K562 (cell line): Measurements from ENCODE around the gene CYP4F3. TPM values are rescaled to one million over a fixed set of nuclear protein-coding genes. Genes with fewer than 3 reads are reported as not detected.

Experiments used
- ATAC-seq: fragments of 200-7000 bp; cut with Tn5 transposase; 3 replicates; pipeline ENCODE4 v1.9.1; 2020; ENCODE audit warnings: moderate library complexity
- BruUV-seq: library from RNA; stranded (reverse); fragments of 400-500 nt; replicated peaks from 2 replicates; lab custom pipeline; 2021; lab: Mats Ljungman, UMichigan
- CTCF ChIA-PET: fragments of 300-600 bp; formaldehyde crosslinking; extraction: SDS; loops from one replicate; lab custom pipeline; 2021; ENCODE audit warnings: low intra/inter-chr PET ratio; lab: Yijun Ruan, JAX
- POLR2A ChIA-PET: fragments of 300-600, 350-650 bp; sonication (Branson Sonifier 250); formaldehyde crosslinking; extraction: SDS; loops from one replicate; lab custom pipeline; 2021; ENCODE audit warnings: antibody characterized with exemption, inconsistent platforms; lab: Yijun Ruan, JAX
- DNase-seq, 4 experiments: peaks; one replicate each; pipeline versions ENCODE4 v3.0.0 to v3.0.0-alpha.2; 2011 to 2018; ENCODE audit warnings: low spot score in 3 of 4, mixed read lengths in 3 of 4; ENCODE audit errors: extremely low read depth in 1 of 4
- FAIRE-seq: peaks from 2 replicates; lab custom pipeline; 2011; peaks lifted over from hg19 to GRCh38; lab: Jason Lieb, UNC
- H2AFZ ChIP-seq: 2 replicates; pipeline ENCODE4 v1.6.0; 2011; ENCODE audit warnings: low read depth, low read length, control low read depth, inconsistent platforms
- H3K27ac ChIP-seq: fragments of 200-600 bp; 3 replicates; pipeline ENCODE4 v1.8.0; 2011; ENCODE audit warnings: low read depth, mild to moderate bottlenecking, control low read depth, inconsistent platforms, low read length, moderate library complexity, mixed read lengths; ENCODE audit errors: extremely low read depth
- H3K27me3 ChIP-seq, 2 experiments: fragments of 300-600 bp in 1 of 2; 2 replicates in 1 of 2; 3 replicates in 1 of 2; pipeline versions ENCODE4 v1.6.0 to v1.8.0; 2011; ENCODE audit warnings: inconsistent platforms in 2 of 2, low read length in 2 of 2, mild to moderate bottlenecking in 1 of 2, mixed read lengths in 1 of 2, moderate library complexity in 1 of 2; ENCODE audit not compliant: control insufficient read depth in 2 of 2, insufficient read depth in 2 of 2
- H3K36me3 ChIP-seq: fragments of 300-600 bp; 3 replicates; pipeline ENCODE4 v1.8.0; 2011; ENCODE audit warnings: mild to moderate bottlenecking, low read length, inconsistent platforms; ENCODE audit not compliant: control insufficient read depth, insufficient read depth
- H3K4me1 ChIP-seq, 2 experiments: fragments of 200-600 bp in 1 of 2; replicated peaks in 1 of 2; 2 replicates in 1 of 2; 3 replicates in 1 of 2; pipeline versions ENCODE4 v1.5.1 to v1.8.0; 2011; ENCODE audit warnings: inconsistent platforms in 2 of 2, low read length in 2 of 2, mild to moderate bottlenecking in 1 of 2, mixed read lengths in 1 of 2, moderate library complexity in 1 of 2; ENCODE audit not compliant: control insufficient read depth in 2 of 2, insufficient read depth in 2 of 2
- H3K4me2 ChIP-seq: 2 replicates; pipeline ENCODE4 v1.6.1; 2011; ENCODE audit warnings: low read length, control low read depth, inconsistent platforms, mixed read lengths; ENCODE audit not compliant: insufficient read depth
- H3K4me3 ChIP-seq: fragments of 200-600 bp; sonication (generic), shearing (Covaris generic); 2 replicates; pipeline ENCODE4 v1.5.1; 2016; ENCODE audit warnings: control low read depth, inconsistent platforms
- H3K79me2 ChIP-seq: fragments of 200-600 bp; 3 replicates; pipeline ENCODE4 v1.8.0; 2011; ENCODE audit warnings: low read length, inconsistent platforms; ENCODE audit not compliant: control insufficient read depth, insufficient read depth
- H3K9ac ChIP-seq, 2 experiments: 2 replicates each; pipeline versions ENCODE4 v1.6.0 to v1.6.1; 2011; ENCODE audit warnings: low read depth in 2 of 2, low read length in 2 of 2, control low read depth in 1 of 2, inconsistent platforms in 1 of 2, mild to moderate bottlenecking in 1 of 2, mixed read lengths in 1 of 2; ENCODE audit not compliant: insufficient read depth in 1 of 2
- H3K9me1 ChIP-seq: one replicate; pipeline ENCODE4 v1.6.0; 2011; ENCODE audit warnings: inconsistent platforms, mild to moderate bottlenecking, low read length, moderate library complexity; ENCODE audit not compliant: control insufficient read depth, insufficient read depth
- H3K9me3 ChIP-seq: replicated peaks from 2 replicates; pipeline ENCODE4 v1.5.1; 2011; ENCODE audit warnings: low read depth, low read length, inconsistent platforms; ENCODE audit not compliant: control insufficient read depth, insufficient read depth
- H4K20me1 ChIP-seq: replicated peaks from 2 replicates; pipeline ENCODE4 v1.6.1; 2011; ENCODE audit warnings: low read length, inconsistent platforms, mixed read lengths; ENCODE audit not compliant: control insufficient read depth, insufficient read depth
- ELF4 ChIP-seq: fragments of 450-650 bp; formaldehyde crosslinking; IDR thresholded peaks from 2 replicates; pipeline ENCODE4 v1.4.0; 2022; ENCODE audit warnings: missing genetic modification characterization
- FOXJ3 ChIP-seq: sonication (generic); formaldehyde crosslinking; IDR thresholded peaks from 2 replicates; pipeline ENCODE4 v1.4.0; 2020; ENCODE audit warnings: mild to moderate bottlenecking, missing genetic modification reagents
- NFIC ChIP-seq: fragments of 450-650 bp; IDR thresholded peaks from 2 replicates; pipeline ENCODE4 v1.6.1; 2017; ENCODE audit warnings: mild to moderate bottlenecking, inconsistent platforms
- PHF20 ChIP-seq: fragments of 450-650 bp; IDR thresholded peaks from 2 replicates; pipeline ENCODE4 v1.6.1; 2018; ENCODE audit not compliant: partially characterized antibody
- POLR2A ChIP-seq: fragments of 450-650 bp; conservative IDR thresholded peaks from 2 replicates; pipeline ENCODE4 v1.6.1; 2016
- PTTG1 ChIP-seq: fragments of 450-650 bp; IDR thresholded peaks from 2 replicates; pipeline ENCODE4 v1.6.1; 2016; ENCODE audit warnings: low read depth, mild to moderate bottlenecking, missing genetic modification characterization, missing compliant biosample characterization
- ZNF121 ChIP-seq: sonication (generic); formaldehyde crosslinking; conservative IDR thresholded peaks from 2 replicates; pipeline ENCODE4 v1.8.0; 2022; ENCODE audit warnings: missing genetic modification reagents
- ZNF24 ChIP-seq: fragments of 450-650 bp; IDR thresholded peaks from 2 replicates; pipeline ENCODE4 v1.6.1; 2016
- ZNF324 ChIP-seq: fragments of 250-450 bp; sonication (Bioruptor Pico); IDR thresholded peaks from 2 replicates; pipeline ENCODE4 v1.4.0; 2020; ENCODE audit warnings: mild to moderate bottlenecking
- WGBS: fragments of 100-300 bp; shearing (Covaris generic); methylation state at CpG from one replicate; pipeline ENCODE4 v1.1.6; 2016; ENCODE audit warnings: low coverage, mixed read lengths; ENCODE audit not compliant: insufficient coverage; ENCODE audit errors: missing lambda C conversion rate; 5-methylcytosine and 5-hydroxymethylcytosine counted together
- in situ Hi-C: fragments of 300-500 bp; cut with MboI; formaldehyde crosslinking; loops from 4 replicates; pipeline ENCODE4 v1.15.0; 2018; ENCODE audit warnings: inconsistent platforms, mixed read lengths
- intact Hi-C: fragments of 100-400 bp; cut with micrococcal nuclease; formaldehyde crosslinking; loops from 2 replicates; pipeline ENCODE4 v1.14.2; 2022
- polyA plus RNA-seq, 8 experiments: library from polyadenylated mRNA; depleted of rRNA in 4 of 8; stranded (reverse) in 5 of 8; unstranded in 3 of 8; fragments of >200 nt; fragmentation: Nextera tagmentation in 2 of 8; fragmentation: Illumina TruSeq in 1 of 8; extraction: Ambion mirVana in 2 of 8; extraction: Trizol in 1 of 8; gene quantifications; 2 replicates each; pipeline versions ENCODE4 v1.2.1 to v1.2.3, GENCODE V29; 2011 to 2014; ENCODE audit warnings: inconsistent platforms in 1 of 8, missing spikeins in 1 of 8
- total RNA-seq, 7 experiments: library from RNA; depleted of rRNA in 6 of 7; stranded (reverse); fragments of >200 nt in 6 of 7; fragmentation: Illumina TruSeq in 2 of 7; extraction: Trizol in 2 of 7; gene quantifications; 2 replicates each; pipeline versions ENCODE4 v1.2.1 to v1.2.3, GENCODE V29; 2011 to 2021; ENCODE audit warnings: low replicate concordance in 1 of 7
- TF ChIP-seq, protein P1 (sequence below): fragments of 250-450 bp; sonication (Bioruptor Pico); IDR thresholded peaks from 2 replicates; pipeline ENCODE4 v1.9.0; 2021; ENCODE audit warnings: mild to moderate bottlenecking, inconsistent platforms
- TF ChIP-seq, protein P2 (sequence below), 2 experiments: fragments of 450-650 bp in 1 of 2; sonication (generic) in 1 of 2; formaldehyde crosslinking in 1 of 2; IDR thresholded peaks in 1 of 2; conservative IDR thresholded peaks in 1 of 2; 2 replicates each; pipeline versions ENCODE4 v1.6.1 to v1.8.1; 2016 to 2023; ENCODE audit warnings: mild to moderate bottlenecking in 2 of 2, moderate library complexity in 2 of 2, inconsistent platforms in 1 of 2, missing genetic modification reagents in 1 of 2
- TF ChIP-seq, protein P3 (sequence below): IDR thresholded peaks from 2 replicates; pipeline ENCODE4 v1.6.1; 2014; ENCODE audit warnings: antibody characterized with exemption

The CYP4F3 gene
- total and polyA plus RNA-seq, 9 of the 15 experiments (the other 6 are each of a cell fraction or from before 2014, with no cell fraction given), result 0.01 to 0.40 (median 0.16) TPM; not detected in 6

DNA sequence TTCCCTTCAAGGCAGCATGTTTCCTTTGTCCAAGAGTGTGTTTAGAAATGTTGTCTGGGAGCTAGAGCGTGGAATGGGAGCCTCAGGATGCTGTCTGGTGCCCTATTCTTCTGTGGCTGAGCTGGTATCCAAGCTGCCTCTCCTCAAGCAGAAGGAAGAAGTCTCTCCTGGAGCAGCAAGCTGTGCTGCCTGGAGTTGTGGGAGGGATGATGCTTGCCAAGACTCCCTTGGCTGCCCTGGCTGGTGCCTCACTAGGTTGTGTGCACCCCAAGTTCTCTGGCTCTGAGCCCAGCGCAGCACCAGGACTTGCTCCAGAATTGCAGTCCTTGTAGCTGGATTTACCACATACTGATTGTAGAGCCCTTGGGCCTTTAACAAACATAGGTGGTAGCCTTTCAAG lies 4.7 kb upstream of the CYP4F3 start:
- H3K4me3 ChIP-seq, result no peak overlapping the region
- ATAC-seq (no peak), FAIRE-seq (no peak), DNase-seq (no peak)
- CTCF ChIA-PET, result no interaction called here
- BruUV-seq, result no TSS peak
- peaks cover 6 to 12% of the 10 kb centered on the region in 2 experiments; a peak in 4 of 5 replicates for H3K4me1 ChIP-seq
- TF ChIP-seq ZNF121 (CRISPR knock-in tag), result no peak
- TF ChIP-seq ZNF324 (CRISPR knock-in tag), result no peak
- TF ChIP-seq PTTG1 (tag), result no peak
- H3K27me3 ChIP-seq, result peaks cover 0 to 5% of the 10 kb centered on the region in 2 experiments; a peak in 1 of 5 replicates
- intact Hi-C loops (loop anchor here (10.0 kb wide), 1 partner anchor 229 kb away; no protein-coding TSS in a partner anchor), in situ Hi-C loops (loop anchor here (10.0 kb wide), 1 partner anchor 239 kb away; no protein-coding TSS in a partner anchor)
- no peak overlapping the region for H3K27ac ChIP-seq
- no peaks in the 10 kb centered on the region for H3K36me3 ChIP-seq
- no peaks in the 10 kb centered on the region for H3K9me3 ChIP-seq
- no peak overlapping the region for H2AFZ ChIP-seq
- 0% methylated on average over 2 of the region's 2 CpGs for WGBS
- POLR2A ChIA-PET, result interaction anchor here (0.7 to 0.8 kb wide), 2 partner anchors 19 to 334 kb away, joined by 4 read pairs; no protein-coding TSS in a partner anchor
- no peak overlapping the region for H3K4me2 ChIP-seq
- H4K20me1 ChIP-seq, result no peaks in the 10 kb centered on the region; the same call in 1 of the 2 replicates
- no peaks in the 10 kb centered on the region for H3K79me2 ChIP-seq
- H3K9me1 ChIP-seq, result peaks cover 3% of the 10 kb centered on the region
- no peak overlapping the region for H3K9ac ChIP-seq

DNA sequence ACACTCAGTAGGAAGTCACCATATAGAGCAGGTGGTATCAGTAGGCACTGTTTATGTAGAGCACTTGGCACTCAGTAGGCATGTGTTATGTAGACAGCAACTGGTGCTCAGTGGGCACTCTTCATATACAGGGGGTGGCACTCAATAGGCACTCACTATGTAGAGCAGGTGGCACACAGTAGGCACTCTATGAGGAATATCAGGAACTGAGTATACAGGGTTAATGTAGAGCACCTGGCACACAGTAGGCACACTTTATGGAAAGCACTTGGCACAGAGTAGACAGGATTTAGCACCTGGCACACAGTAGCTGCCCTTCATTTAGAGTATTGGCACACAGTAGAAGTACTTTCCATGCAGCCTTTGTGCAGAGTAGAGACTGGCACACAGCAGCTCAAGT lies 1.1 kb upstream of the CYP4F3 start:
- Histone ChIP-seq H2AFZ (no peak overlapping the region), H4K20me1 (no peaks in the 10 kb centered on the region; the same call in 1 of the 2 replicates), H3K4me1 (peaks cover 6 to 20% of the 10 kb centered on the region in 2 experiments; a peak in 4 of 5 replicates), H3K9me1 (peaks cover 3% of the 10 kb centered on the region), H3K9me3 (no peaks in the 10 kb centered on the region), H3K4me2 (no peak overlapping the region), H3K4me3 (no peak overlapping the region), H3K27ac (no peak overlapping the region), H3K27me3 (peaks cover 0 to 5% of the 10 kb centered on the region in 2 experiments; a peak in 1 of 5 replicates), H3K36me3 (no peaks in the 10 kb centered on the region), H3K9ac (no peak overlapping the region), H3K79me2 (no peaks in the 10 kb centered on the region)
- DNase-seq, result no peak
- intact Hi-C loops, result loop anchor here (10.0 kb wide), 1 partner anchor 225 kb away; no protein-coding TSS in a partner anchor
- no TSS peak for BruUV-seq
- in situ Hi-C loops, result loop anchor here (10.0 kb wide), 1 partner anchor 235 kb away; no protein-coding TSS in a partner anchor
- CTCF ChIA-PET, result no interaction called here
- POLR2A ChIA-PET, result no interaction called here
- no peak for ATAC-seq
- FAIRE-seq, result no peak
- TF ChIP-seq, protein P1, sequence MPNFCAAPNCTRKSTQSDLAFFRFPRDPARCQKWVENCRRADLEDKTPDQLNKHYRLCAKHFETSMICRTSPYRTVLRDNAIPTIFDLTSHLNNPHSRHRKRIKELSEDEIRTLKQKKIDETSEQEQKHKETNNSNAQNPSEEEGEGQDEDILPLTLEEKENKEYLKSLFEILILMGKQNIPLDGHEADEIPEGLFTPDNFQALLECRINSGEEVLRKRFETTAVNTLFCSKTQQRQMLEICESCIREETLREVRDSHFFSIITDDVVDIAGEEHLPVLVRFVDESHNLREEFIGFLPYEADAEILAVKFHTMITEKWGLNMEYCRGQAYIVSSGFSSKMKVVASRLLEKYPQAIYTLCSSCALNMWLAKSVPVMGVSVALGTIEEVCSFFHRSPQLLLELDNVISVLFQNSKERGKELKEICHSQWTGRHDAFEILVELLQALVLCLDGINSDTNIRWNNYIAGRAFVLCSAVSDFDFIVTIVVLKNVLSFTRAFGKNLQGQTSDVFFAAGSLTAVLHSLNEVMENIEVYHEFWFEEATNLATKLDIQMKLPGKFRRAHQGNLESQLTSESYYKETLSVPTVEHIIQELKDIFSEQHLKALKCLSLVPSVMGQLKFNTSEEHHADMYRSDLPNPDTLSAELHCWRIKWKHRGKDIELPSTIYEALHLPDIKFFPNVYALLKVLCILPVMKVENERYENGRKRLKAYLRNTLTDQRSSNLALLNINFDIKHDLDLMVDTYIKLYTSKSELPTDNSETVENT, result no peak
- TF ChIP-seq, protein P2, sequence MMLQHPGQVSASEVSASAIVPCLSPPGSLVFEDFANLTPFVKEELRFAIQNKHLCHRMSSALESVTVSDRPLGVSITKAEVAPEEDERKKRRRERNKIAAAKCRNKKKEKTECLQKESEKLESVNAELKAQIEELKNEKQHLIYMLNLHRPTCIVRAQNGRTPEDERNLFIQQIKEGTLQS (IDR thresholded peaks at IDR 0.05), result no peak
- TF ChIP-seq, protein P2 (CRISPR knock-in tag; conservative IDR thresholded peaks at IDR 0.05), result no peak
- TF ChIP-seq PHF20, result no peak
- no peak for TF ChIP-seq ELF4 (CRISPR knock-in tag)
- no peak for TF ChIP-seq FOXJ3 (CRISPR knock-in tag)
- TF ChIP-seq, protein P3, sequence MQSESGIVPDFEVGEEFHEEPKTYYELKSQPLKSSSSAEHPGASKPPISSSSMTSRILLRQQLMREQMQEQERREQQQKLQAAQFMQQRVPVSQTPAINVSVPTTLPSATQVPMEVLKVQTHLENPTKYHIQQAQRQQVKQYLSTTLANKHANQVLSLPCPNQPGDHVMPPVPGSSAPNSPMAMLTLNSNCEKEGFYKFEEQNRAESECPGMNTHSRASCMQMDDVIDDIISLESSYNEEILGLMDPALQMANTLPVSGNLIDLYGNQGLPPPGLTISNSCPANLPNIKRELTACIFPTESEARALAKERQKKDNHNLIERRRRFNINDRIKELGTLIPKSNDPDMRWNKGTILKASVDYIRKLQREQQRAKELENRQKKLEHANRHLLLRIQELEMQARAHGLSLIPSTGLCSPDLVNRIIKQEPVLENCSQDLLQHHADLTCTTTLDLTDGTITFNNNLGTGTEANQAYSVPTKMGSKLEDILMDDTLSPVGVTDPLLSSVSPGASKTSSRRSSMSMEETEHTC, result no peak
- TF ChIP-seq POLR2A, result no peak
- TF ChIP-seq ZNF24, result no peak
- no peak for TF ChIP-seq NFIC
